Lower leg skin (tissue), 4 donors: ENCODE data around the gene ENO2. TPM values are rescaled to one million over a fixed set of nuclear protein-coding genes. Genes with fewer than 3 reads are reported as not detected.

Experiments
- DNase-seq, 2 donors: peaks; one replicate each; pipeline ENCODE4 v3.0.0-alpha.2; 2019; ENCODE audit warnings: low spot score in 2 of 2
- H3K4me3 ChIP-seq: fragments of 200-600 bp; sonication (generic); 2 replicates; pipeline ENCODE4 v1.5.1; 2017; ENCODE audit warnings: mild to moderate bottlenecking, low read depth; ENCODE audit not compliant: poor library complexity, severe bottlenecking
- CTCF ChIP-seq, 3 donors: fragments of 450-650 bp; IDR thresholded peaks; one replicate each; pipeline ENCODE4 v1.5.1; 2016; ENCODE audit warnings: antibody characterized with exemption in 3 of 3, mild to moderate bottlenecking in 3 of 3, moderate library complexity in 2 of 3
- POLR2A ChIP-seq, 2 donors: fragments of 450-650 bp; IDR thresholded peaks; one replicate each; pipeline ENCODE4 v1.6.1; 2016 to 2017; ENCODE audit warnings: antibody characterized with exemption in 2 of 2, mild to moderate bottlenecking in 1 of 2, moderate library complexity in 1 of 2
- whole genome bisulfite sequencing, 2 donors: methylation state at CpG; one replicate each; pipeline ENCODE4 v1.1.5; 2018; 5-methylcytosine and 5-hydroxymethylcytosine counted together
- intact Hi-C: fragments of 100-400 bp; cut with DNase I; formaldehyde crosslinking; loops from one replicate; pipeline ENCODE4 v1.15.0; 2023; ENCODE audit warnings: low total_unique reads
- total RNA-seq, 4 donors: library from RNA; depleted of rRNA; stranded (reverse); fragments of >200 nt; gene quantifications; one replicate each; pipeline ENCODE4 v1.1.0, GENCODE V29; 2016

The ENO2 gene
- total RNA-seq, 4 donors from 2014 or later = 3.6 to 7.9 (median 6.1) TPM

GRCh38 chr12:6936636-6937480, 22.5 kb downstream of the ENO2 start:
- 24 to 27% methylated on average over 36 of the region's 36 CpGs for WGBS, 2 donors
- peak overlapping the region; percentile 45 for H3K4me3 ChIP-seq
- intact Hi-C loops = no loop called here
- DNase-seq = peak in 1 of 2 donors; percentile 92
- TF ChIP-seq CTCF (IDR thresholded peaks at IDR 0.05) (no peak), POLR2A (IDR thresholded peaks at IDR 0.05) (no peak)

GRCh38 chr12:6937481-6938352, 23.3 kb downstream of the ENO2 start:
- intact Hi-C loops = no loop called here
- peak overlapping the region; percentile 45 for H3K4me3 ChIP-seq
- WGBS, 2 donors = 1% methylated on average over 45 to 76 of the region's 80 CpGs
- DNase-seq = peak; percentile 91 to 98
- TF ChIP-seq POLR2A (IDR thresholded peaks at IDR 0.05) (peak in 1 of 2 donors; percentile 46), CTCF (IDR thresholded peaks at IDR 0.05) (peak in 1 of 3 donors; percentile 85)

DNA sequence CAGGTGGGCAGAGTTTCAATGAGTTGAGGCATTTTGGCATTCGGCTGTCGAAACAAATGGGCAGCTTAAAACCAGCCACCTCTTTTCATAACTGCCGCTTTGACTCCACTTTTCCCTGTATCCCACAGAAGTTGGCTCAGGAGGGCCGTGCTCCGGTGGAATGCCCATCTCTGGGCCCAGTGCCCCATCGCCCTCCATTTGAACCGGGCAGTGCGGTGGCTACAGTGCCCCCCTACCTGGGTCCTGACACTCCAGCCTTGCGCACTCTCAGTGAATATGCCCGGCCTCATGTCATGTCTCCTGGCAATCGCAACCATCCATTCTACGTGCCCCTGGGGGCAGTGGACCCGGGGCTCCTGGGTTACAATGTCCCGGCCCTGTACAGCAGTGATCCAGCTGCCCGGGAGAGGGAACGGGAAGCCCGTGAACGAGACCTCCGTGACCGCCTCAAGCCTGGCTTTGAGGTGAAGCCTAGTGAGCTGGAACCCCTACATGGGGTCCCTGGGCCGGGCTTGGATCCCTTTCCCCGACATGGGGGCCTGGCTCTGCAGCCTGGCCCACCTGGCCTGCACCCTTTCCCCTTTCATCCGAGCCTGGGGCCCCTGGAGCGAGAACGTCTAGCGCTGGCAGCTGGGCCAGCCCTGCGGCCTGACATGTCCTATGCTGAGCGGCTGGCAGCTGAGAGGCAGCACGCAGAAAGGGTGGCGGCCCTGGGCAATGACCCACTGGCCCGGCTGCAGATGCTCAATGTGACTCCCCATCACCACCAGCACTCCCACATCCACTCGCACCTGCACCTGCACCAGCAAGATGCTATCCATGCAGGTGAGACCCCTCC, 24.2 kb downstream of the ENO2 start:
- intact Hi-C loops = no loop called here
- WGBS, 2 donors = 67 to 75% methylated on average over 21 to 27 of the region's 32 CpGs
- no peak overlapping the region for H3K4me3 ChIP-seq
- TF ChIP-seq POLR2A (IDR thresholded peaks at IDR 0.05) (no peak), CTCF (IDR thresholded peaks at IDR 0.05) (no peak)
- peak in 1 of 2 donors; percentile 91 for DNase-seq

DNA sequence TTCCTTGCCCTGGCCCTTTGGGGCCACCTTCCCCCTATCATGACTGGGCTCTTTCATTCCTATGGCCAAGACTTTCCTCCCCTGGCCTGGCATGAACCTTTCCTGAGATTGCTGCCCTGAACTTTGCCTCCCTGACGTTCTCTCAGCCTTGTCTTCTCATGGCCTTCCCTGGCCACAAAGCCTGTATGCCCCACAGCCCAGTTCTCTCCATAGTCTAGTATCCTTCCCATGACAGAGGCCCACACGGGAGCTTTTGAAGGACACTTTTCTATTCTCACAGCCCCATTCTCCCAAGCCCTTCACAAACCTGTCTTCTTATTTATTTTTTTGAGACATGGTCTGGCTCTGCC, 24.8 kb downstream of the ENO2 start:
- WGBS, 2 donors = 77 to 78% methylated on average over 2 of the region's 2 CpGs
- intact Hi-C loops = no loop called here
- no peak for DNase-seq
- no peak overlapping the region for H3K4me3 ChIP-seq
- TF ChIP-seq POLR2A (IDR thresholded peaks at IDR 0.05) = no peak
- no peak for TF ChIP-seq CTCF (IDR thresholded peaks at IDR 0.05)

- intact Hi-C loops = no loop called here
- H3K4me3 ChIP-seq = no peak overlapping the region
- WGBS, 2 donors = 55 to 77% methylated on average over 8 to 9 of the region's 12 CpGs
- DNase-seq = peak in 1 of 2 donors; percentile 86
- no peak for TF ChIP-seq POLR2A (IDR thresholded peaks at IDR 0.05)
- no peak for TF ChIP-seq CTCF (IDR thresholded peaks at IDR 0.05)
These were observed 26.9 kb downstream of the ENO2 start for GRCh38 chr12:6941267-6941666.
